ENCODE results near the gene TNFRSF18.

Gene TNFRSF18

DNA sequence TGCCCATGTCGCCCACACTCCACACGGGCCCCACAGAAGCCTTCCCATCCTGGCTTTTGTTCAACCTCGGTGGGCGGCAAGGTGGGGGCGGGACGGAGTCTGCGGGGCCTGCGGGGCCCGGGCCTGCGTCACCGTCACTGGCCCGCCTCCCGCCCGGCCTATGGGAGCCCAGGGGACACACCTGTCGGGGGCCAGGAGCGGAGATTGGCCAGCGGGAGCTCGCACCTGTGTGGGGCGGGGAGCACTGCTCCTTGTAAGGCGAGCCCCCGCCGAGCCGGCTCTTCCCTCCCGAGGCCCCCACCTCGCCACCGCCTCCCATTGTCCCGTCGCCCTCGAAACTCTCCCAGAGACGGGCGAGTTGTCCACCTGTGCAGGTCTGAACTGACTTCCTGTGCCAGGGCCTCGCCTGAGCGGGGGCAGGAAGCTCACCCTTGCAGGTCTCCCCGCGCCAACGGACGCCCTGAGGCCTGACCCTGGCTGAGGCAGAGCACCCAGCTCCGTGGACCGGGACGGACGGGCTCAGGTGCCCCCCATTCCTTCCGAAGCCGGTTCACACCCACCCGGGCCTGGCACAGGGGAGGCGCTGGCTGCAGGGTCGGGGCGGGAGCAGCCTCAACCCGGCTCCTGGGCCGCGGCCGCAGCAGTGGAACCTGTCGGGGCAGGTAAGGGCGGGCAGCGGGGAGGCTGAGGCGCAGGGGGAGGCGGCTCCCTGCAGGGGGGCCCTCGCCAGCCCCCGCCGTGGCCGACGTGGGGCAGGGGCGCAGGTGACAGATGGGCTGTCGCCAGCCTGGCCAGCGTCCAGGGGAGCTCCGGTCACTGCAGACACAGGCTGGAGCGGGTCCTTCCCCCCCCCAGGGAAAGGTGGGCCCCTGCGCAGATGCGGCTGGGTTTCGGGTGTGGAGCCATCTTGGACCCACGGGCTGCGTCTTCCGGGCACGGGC lies 43.5 kb downstream of the TNFRSF18 start:
- no peak for DNase-seq

- no peak for DNase-seq
Measured at GRCh38 chr1:1161683-1162079, 44.7 kb downstream of the TNFRSF18 start.

- no peak for DNase-seq
Measured at GRCh38 chr1:1161078-1161682, 45.2 kb downstream of the TNFRSF18 start.

DNA sequence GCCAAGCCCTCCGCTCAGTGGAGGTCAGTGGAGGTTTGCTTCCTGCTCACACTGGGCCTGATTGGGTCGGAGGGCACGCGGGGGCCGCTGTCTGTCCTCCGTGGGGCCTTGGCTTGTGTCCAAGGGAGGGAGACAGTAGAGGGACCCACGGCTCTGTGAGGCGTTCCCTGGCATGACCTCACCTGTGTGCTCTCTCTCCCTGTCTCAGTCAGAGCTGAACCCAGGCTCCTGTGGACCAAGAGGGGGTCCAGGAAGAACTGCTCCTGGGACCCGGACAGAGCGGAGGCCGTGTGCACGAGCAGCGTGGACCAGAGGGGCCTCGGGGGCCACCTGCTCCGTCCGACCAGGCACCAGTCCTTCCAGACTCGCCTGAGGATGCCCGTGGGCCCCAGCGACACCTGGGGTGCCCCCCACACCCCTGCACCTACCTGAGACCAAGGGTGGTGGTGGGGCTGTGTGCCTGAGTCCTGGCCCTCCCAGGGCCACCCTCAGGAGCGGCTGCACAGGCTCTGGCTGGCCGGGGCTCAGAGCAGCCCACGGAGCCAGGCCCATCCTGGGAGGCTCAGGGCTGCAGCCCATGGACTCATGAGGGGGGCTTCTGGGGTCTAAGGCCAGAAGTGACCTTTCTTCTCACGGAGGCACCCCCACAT lies 46.0 kb downstream of the TNFRSF18 start:
- DNase-seq: no peak

DNA sequence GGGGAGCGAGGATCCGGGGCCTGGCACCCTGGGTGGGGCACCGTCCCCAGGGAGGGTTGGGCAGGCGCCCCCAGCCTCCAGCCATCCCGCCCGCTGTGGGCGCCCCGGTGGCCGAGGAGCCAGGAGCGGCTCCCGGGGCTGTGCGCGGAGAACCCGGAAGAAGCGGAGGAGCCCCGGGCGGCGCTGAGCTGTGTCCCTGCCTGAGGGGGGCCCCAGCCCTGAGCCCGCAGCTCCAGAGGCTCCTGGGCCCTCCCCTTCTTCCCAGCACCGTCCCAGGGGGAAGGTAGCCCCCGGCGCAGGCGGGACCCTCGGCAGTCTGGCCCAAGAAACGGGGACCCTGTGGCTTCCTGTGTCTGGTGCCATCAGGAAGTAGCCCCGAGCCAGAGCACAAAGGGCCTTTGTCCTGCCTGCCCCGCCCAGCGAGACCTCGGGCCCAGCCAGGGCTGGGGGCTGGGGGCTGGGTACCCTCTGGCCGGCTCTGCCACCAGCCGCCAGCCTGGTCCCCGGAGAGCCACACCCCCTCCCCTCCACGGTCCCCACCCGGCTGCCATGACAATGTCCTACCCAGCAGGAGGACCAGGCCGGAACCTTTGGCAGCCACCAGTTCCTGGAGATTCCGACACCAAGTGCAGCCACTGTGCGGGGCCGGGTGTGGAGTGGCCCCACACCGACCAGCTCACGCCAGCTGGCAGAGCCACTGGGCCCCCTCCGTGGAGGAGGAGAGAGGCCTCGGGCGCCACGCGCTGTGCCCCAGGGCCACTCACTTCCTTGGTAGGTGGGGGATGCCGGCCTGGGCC lies 48.3 kb downstream of the TNFRSF18 start:
- peak; percentile 71 for DNase-seq

DNA sequence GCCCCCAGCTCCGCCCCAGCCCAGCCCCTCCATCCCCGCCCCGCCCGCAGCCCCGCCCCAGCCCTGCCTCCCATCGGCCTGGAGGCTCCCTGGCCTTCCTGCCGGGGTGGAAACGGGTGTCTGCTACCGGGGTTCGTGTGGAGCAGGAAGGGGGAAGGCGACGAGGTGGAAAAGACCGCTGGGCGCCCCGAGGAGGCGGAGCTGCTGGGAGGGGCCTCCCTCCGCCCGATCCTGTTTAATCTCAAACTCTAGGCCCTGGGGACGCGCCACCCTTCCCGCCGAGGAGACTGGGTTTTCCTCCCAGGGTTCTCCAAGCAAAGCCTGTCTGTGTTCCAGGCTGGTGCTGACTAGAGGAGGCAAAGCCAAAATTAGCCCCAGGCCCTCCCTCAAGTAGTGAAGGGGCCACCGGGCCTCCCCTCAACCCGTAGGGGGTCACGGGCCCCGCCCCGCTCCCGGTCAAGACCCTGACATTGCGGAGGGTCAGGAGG lies 48.9 kb downstream of the TNFRSF18 start:
- DNase-seq: peak; percentile 87

DNA sequence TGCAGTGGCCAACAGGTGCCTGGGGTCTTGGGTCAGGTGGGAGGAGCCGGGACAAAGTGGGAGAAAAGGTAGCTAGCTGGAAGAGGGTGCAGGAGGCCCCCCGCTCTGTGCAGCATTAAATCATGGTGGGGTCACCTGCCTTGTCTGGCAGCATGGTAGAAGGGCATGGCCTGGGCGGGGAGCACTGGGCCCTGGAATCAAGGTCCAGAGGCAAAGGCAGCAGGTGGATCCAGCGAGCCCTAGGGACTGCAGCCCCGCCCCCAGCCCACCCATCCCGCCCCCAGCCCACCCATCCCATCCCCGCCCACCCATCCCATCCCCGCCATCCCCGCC lies 49.4 kb downstream of the TNFRSF18 start:
- DNase-seq: no peak

GRCh38 chr1:1156140-1157032 lies 50.0 kb downstream of the TNFRSF18 start:
- DNase-seq: no peak

GRCh38 chr1:1155258-1155657 lies 51.1 kb downstream of the TNFRSF18 start:
- no peak for DNase-seq

DNA sequence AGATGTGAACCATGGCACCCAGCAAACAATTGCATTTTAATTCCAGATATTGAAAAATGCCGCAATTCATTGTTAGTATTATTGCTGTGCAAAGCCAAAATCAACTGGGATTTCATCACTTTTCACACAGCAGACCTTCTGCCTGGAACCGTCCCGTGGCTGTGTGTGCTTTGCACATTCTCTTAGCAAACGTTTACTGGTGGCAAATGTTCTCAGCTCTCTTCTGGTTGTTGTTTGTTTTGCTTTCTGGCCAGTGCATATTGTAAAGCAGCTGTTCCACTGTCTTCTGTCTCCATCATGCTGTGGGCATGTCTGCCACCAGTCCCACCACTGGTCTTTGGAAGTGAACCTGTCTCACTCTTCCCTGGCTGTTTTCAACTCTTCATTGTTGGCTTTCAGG lies 52.5 kb downstream of the TNFRSF18 start:
- no peak for DNase-seq
